Panc1 (cell line): Measurements from ENCODE around the gene ALDH18A1. TPM values are rescaled to one million over a fixed set of nuclear protein-coding genes. Genes with fewer than 3 reads are reported as not detected.

ENCODE experiments used
- ATAC-seq: fragments of 200-7000 bp; cut with Tn5 transposase; 2 replicates; pipeline ENCODE4 v1.9.1; 2020; ENCODE audit warnings: mild to moderate bottlenecking, moderate library complexity
- BruUV-seq: library from RNA; stranded (reverse); fragments of 400-500 nt; replicated peaks from 2 replicates; lab custom pipeline; 2021; lab: Mats Ljungman, UMichigan
- CTCF ChIA-PET: fragments of 300-600 bp; sonication (Branson Sonifier 250); formaldehyde crosslinking; loops from one replicate; lab custom pipeline; 2022; ENCODE audit warnings: antibody characterized with exemption; lab: Charles Lee
- POLR2A ChIA-PET: fragments of 300-600 bp; sonication (Branson Sonifier 250); formaldehyde crosslinking; loops from one replicate; lab custom pipeline; 2022; ENCODE audit warnings: antibody characterized with exemption; lab: Charles Lee
- DNase-seq: peaks from one replicate; pipeline ENCODE4 v3.0.0-alpha.2; 2010; ENCODE audit warnings: low read depth, low spot score
- H3K27ac ChIP-seq: 2 replicates; pipeline ENCODE4 v1.5.1; 2011; ENCODE audit warnings: mild to moderate bottlenecking, low read length, inconsistent platforms
- H3K27me3 ChIP-seq: fragments of 200-500 bp; sonication (Bioruptor generic); 2 replicates; pipeline ENCODE4 v1.6.0; 2014; ENCODE audit warnings: low read length, inconsistent platforms; ENCODE audit not compliant: control insufficient read depth, insufficient read depth
- H3K36me3 ChIP-seq: fragments of 200-500 bp; sonication (Bioruptor generic); 2 replicates; pipeline ENCODE4 v1.5.1; 2014; ENCODE audit warnings: inconsistent platforms, mild to moderate bottlenecking, low read length, moderate library complexity; ENCODE audit not compliant: control insufficient read depth, insufficient read depth
- H3K4me1 ChIP-seq: 2 replicates; pipeline ENCODE4 v1.5.1; 2011; ENCODE audit warnings: inconsistent platforms, mild to moderate bottlenecking, low read length, moderate library complexity; ENCODE audit not compliant: control insufficient read depth, insufficient read depth
- H3K4me3 ChIP-seq, 2 experiments: 2 replicates each; pipeline ENCODE4 v1.5.1; 2011 to 2012; ENCODE audit warnings: low read depth in 2 of 2, low read length in 2 of 2, mild to moderate bottlenecking in 2 of 2, inconsistent platforms in 1 of 2, moderate library complexity in 1 of 2
- H3K9me3 ChIP-seq: fragments of 200-500 bp; sonication (Bioruptor generic); 2 replicates; pipeline ENCODE4 v1.5.1; 2014; ENCODE audit warnings: low read depth, mild to moderate bottlenecking, inconsistent platforms, low read length, moderate library complexity; ENCODE audit not compliant: control insufficient read depth, insufficient read depth
- POLR2AphosphoS5 ChIP-seq: IDR thresholded peaks from 2 replicates; pipeline ENCODE4 v1.6.1; 2012; ENCODE audit warnings: mild to moderate bottlenecking, low read depth, low read length, moderate library complexity
- REST ChIP-seq, 2 experiments: IDR thresholded peaks; 2 replicates each; pipeline ENCODE4 v1.6.1; 2011 to 2012; ENCODE audit warnings: low read depth in 2 of 2, control low read depth in 1 of 2, low read length in 1 of 2, mild to moderate bottlenecking in 1 of 2, moderate library complexity in 1 of 2; ENCODE audit not compliant: insufficient read depth in 1 of 2
- SIN3A ChIP-seq: IDR thresholded peaks from 2 replicates; pipeline ENCODE4 v1.6.1; 2012; ENCODE audit warnings: low read depth, mild to moderate bottlenecking, low read length, moderate library complexity, borderline replicate concordance; ENCODE audit not compliant: insufficient read depth
- TCF7L2 ChIP-seq: IDR thresholded peaks from 2 replicates; pipeline ENCODE4 v1.6.1; 2011; ENCODE audit warnings: mild to moderate bottlenecking, low read depth, low read length, inconsistent platforms
- in situ Hi-C: cut with HindIII; loops from 2 replicates; pipeline ENCODE4 v1.10.0; 2016; ENCODE audit warnings: low sequenced_read_pairs, low pct_unique_long_range_greater_than_20kb
- intact Hi-C: fragments of 100-400 bp; cut with micrococcal nuclease; formaldehyde crosslinking; loops from one replicate; pipeline ENCODE4 v1.10.0; 2022; ENCODE audit not compliant: unreplicated experiment
- total RNA-seq: library from RNA; stranded (reverse); gene quantifications from one replicate; pipeline ENCODE4 v1.2.1, GENCODE V29; 2021; ENCODE audit not compliant: unreplicated experiment
- TF ChIP-seq, protein P1 (sequence below): fragments of 450-650 bp; IDR thresholded peaks from 2 replicates; pipeline ENCODE4 v1.5.1; 2017; ENCODE audit warnings: mild to moderate bottlenecking

The ALDH18A1 gene
- total RNA-seq, 1 experiment from 2014 or later = 68.0 TPM

- DNase-seq = no peak
- in situ Hi-C loops = no loop called here
- intact Hi-C loops = no loop called here
- H3K4me1 ChIP-seq = no peaks in the 10 kb centered on the region
- TF ChIP-seq SIN3A (no peak), REST (IDR thresholded peaks at IDR 0.05; ENCODE audit: insufficient read depth in 1 of 2, low read depth in 2 of 2, low read length in 1 of 2) (no peak), TCF7L2 (no peak), POLR2AphosphoS5 (no peak)
- TF ChIP-seq, protein P1, sequence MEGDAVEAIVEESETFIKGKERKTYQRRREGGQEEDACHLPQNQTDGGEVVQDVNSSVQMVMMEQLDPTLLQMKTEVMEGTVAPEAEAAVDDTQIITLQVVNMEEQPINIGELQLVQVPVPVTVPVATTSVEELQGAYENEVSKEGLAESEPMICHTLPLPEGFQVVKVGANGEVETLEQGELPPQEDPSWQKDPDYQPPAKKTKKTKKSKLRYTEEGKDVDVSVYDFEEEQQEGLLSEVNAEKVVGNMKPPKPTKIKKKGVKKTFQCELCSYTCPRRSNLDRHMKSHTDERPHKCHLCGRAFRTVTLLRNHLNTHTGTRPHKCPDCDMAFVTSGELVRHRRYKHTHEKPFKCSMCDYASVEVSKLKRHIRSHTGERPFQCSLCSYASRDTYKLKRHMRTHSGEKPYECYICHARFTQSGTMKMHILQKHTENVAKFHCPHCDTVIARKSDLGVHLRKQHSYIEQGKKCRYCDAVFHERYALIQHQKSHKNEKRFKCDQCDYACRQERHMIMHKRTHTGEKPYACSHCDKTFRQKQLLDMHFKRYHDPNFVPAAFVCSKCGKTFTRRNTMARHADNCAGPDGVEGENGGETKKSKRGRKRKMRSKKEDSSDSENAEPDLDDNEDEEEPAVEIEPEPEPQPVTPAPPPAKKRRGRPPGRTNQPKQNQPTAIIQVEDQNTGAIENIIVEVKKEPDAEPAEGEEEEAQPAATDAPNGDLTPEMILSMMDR = no peak
- no peak overlapping the region for H3K27ac ChIP-seq
- ATAC-seq = no peak
- POLR2A ChIA-PET = no interaction called here
- no peak overlapping the region for H3K4me3 ChIP-seq
- CTCF ChIA-PET = no interaction called here
- peaks cover 17% of the 10 kb centered on the region for H3K36me3 ChIP-seq
- no peaks in the 10 kb centered on the region for H3K27me3 ChIP-seq
- BruUV-seq = no TSS peak
- H3K9me3 ChIP-seq = no peaks in the 10 kb centered on the region
These were observed 21.2 kb downstream of the ALDH18A1 start for GRCh38 chr10:95635319-95635733.

- H3K36me3 ChIP-seq = peaks cover 16% of the 10 kb centered on the region; the same call in 1 of the 2 replicates
- ChIA-PET POLR2A (no interaction called here), CTCF (no interaction called here)
- intact Hi-C loops (no loop called here), in situ Hi-C loops (no loop called here)
- DNase-seq (no peak), ATAC-seq (no peak)
- H3K9me3 ChIP-seq = no peaks in the 10 kb centered on the region
- no peaks in the 10 kb centered on the region for H3K4me1 ChIP-seq
- no TSS peak for BruUV-seq
- TF ChIP-seq SIN3A = no peak
- TF ChIP-seq POLR2AphosphoS5 = no peak
- TF ChIP-seq, protein P1 = no peak
- TF ChIP-seq TCF7L2 = no peak
- TF ChIP-seq REST (IDR thresholded peaks at IDR 0.05; ENCODE audit: insufficient read depth in 1 of 2, low read depth in 2 of 2, low read length in 1 of 2) = no peak
- no peak overlapping the region for H3K27ac ChIP-seq
- no peaks in the 10 kb centered on the region for H3K27me3 ChIP-seq
- no peak overlapping the region for H3K4me3 ChIP-seq
These were observed 27.7 kb downstream of the ALDH18A1 start for GRCh38 chr10:95628786-95629185.
